HG02610 (cell line): ENCODE results near the gene UAP1L1.
A peak's percentile ranks its signal among the peaks of the same experiment; 100 is the strongest.
"Not testable (repeated sequence)": the region's sequence is repeated elsewhere in the genome, so short reads cannot be mapped to it uniquely, and the experiment has no call there.

ENCODE experiments used
- ATAC-seq: cut with Tn5 transposase; IDR thresholded peaks from one replicate; pipeline ENCODE4 v1.9.1; 2021; ENCODE audit warnings: mild to moderate bottlenecking, moderate library complexity; ENCODE audit not compliant: unreplicated experiment

Gene UAP1L1

DNA sequence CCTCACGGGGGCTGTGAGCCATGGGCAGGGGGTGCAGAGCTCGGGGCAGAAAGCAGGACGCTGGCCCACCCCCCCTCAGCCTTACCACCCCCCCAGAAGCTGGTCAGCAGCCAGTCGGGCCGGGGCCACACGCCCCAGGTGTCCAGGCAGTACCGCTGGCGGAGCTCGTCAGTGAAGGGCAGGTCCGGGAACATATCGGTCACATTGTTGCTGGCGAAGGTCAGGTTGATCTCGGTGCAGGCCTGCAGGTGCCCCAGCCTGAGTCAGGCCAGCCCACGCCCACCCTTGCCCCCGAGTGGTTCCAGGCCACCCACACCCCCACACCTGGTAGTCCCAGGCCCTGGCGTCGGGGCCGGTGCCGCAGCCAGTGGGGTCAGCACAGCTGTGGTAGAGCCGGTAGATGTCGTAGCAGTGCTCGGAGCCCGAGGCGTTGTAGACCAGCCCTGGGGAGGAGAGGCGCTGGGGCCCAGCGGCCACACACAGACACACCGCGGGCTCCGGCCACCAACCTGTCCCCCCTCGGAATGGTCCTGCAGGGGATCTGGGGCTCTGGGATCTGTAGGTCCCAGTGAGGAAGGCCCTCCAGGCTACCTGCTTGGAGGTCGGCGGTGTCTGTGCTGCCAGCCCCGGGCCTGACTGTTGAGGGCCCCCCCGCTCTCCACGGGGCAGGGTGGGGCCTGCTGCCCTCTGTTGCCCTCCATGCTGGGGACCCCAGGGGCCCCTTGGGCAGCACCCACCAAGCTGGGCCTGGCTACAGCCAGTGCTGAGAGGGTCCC lies 34.7 kb downstream of the UAP1L1 start:
- no peak for ATAC-seq

DNA sequence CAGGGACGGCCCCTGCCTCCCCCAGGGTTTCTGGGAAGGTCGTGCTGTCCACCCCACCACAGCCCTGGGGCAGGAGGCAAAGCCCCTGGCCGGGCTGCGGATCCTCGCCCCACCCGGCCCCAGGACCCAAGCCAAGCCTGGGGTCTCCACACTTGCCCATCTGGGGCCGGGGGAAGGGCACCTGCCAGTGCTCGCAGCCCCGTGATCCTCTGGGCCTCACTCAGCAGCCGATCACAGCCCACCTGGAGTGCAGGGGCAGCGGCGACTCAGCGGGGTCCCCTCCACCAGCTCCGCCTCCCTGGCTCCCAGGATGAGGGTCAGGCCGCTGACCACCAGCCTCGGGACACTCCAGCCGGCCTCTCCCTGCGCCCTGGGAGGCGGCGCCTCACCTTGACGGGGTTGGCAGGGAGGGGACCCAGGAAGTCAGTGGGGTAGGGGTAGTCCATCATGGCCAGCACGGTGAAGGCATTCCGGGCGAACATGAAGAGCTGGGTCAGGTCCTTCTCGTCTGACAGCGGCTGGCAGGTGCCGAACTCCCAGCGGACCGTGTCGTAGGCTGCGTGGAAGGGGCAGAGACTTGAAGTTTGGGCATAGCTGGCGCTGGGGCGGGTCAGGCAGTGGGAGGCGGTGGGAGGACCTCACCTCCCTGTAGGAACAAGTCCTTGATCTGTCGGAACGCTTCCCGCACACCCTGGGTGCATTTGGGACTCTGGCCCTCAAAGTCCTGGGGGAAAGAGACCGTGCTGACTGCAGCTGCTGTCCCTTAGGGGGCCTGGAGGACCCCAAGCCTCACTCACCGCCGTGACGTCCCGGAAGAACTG lies 35.5 kb downstream of the UAP1L1 start:
- ATAC-seq, result no peak

DNA sequence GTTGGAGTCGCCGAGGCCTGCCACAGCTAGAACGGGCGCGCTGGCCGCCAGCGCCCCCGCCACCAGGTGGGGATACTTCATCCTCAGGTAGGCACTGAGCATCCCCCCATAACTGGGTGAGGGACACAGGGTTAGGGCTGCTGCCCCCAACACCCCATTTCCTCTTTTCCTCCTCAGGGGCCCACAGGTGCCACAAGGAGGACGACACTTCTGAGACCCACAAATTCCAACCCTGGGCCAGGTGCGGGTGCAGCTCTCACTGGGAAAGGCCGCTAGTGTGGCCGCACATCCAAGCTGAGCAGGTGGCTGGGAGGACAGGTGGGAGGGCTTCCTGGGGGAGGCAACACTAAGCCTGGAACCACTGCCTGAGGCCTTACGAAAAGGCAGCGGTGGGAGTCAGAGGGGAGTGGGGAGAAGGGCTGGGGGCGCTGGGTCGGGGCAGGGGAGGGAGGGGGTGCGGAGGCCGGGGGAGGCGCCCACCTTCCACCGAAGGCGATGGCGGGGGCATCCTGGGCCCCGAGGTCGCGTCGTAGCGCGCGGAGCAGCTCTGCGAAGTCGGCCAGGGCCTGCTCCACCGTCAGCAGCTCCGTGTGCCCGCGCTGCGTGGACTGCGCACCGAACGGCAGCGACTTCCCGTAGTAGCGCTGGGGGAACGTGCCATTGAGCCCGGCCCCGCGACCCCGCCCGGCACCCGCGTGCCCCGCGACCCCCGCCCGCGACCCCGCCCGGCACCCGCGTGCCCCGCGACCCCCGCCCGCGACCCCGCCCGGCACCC lies 36.3 kb downstream of the UAP1L1 start:
- ATAC-seq, result no peak

DNA sequence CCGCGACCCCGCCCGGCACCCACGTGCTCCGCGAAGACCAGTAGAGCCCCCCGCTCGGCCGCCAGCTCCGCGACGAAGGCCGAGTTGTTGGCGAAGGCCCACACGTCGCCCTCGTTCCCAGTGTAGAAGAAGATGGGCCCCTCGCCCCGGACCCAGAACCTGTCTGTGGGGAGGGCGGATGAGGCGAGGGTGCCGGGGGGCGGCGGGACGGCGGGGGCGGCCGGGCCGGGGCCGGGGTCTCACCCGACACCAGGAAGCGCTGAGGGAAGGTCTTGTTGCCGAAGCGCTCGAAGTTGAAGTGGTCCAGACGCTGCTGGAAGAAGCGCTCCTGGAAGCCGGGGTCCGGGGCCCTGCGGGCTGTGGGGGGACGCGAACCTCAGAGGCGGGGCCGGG lies 36.9 kb downstream of the UAP1L1 start:
- ATAC-seq, result peak; percentile 16

DNA sequence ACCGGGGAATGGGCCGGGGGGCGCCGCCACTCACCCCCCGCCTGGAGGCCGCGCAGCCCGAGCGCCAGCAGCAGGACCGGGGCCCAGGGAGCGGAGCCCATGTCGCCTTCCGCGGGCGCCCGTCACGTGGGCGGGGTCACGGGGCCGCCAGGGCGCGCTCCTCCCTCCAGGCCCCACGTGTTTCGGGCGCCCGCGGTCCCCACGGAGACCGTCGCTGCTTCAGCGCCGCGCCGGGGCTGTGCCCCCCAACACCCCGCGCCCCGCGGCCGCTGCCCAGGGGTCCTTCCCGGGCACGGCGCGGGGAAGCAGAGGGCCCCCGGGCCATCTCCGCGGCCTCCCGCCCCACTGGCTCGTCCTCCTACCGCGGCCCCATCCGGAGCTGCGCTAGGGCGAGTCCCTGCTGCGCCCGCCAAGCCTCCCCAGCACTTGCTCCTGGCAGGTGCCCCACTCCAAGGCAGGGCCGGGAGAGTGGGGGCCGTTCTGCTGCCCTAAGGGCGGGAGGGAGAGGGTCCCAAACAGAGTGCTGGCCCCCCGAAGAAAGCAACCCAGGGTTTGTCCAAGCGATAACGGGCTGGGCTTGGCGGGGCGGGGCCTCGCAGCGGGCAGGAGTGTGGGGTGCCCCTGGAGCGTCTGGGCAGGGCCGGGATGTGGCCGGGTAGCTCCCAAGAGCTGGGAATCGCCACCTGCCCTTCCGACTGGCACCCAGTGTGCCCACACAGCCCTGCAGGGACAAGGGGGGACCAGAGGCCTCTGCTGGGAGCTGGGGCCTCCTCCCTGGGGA lies 37.5 kb downstream of the UAP1L1 start, which contains the start of gene DPP7:
Gene DPP7, minus strand, starts transcription at position 121 of the 781 bp plus-strand sequence. Its CDS starts 20 bp downstream, at position 101.
- peak; percentile 63 for ATAC-seq

DNA sequence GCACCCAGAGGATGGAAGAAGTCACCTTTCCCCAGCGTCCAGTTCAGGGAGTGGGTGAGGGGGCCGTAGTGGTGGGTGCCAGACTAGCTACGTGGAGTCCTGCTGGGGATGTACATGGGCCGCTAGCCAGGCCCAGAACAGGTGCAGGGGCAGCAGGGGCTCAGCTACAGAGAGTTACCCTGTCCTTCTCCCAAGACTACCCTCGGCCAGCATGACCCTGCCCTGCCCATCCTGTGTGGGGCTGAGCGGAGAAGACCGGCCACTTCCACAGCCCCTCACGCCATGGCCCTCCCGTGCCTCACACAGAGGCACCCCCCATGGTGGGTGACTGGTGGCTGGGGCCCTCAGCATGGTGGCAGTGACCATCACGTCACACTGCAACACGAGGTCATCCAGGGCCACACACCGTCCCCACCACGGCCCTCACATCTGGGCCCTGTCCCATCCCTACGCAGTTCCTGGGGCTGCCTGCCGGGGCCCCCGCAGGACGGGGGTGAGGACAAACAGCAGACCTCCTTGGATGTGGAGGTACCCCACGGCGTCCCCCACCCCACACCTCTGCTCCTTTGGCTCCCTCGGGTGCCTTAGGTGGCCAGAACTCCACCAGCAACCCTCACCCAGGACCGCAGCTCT lies 38.2 kb downstream of the UAP1L1 start:
- no peak for ATAC-seq

DNA sequence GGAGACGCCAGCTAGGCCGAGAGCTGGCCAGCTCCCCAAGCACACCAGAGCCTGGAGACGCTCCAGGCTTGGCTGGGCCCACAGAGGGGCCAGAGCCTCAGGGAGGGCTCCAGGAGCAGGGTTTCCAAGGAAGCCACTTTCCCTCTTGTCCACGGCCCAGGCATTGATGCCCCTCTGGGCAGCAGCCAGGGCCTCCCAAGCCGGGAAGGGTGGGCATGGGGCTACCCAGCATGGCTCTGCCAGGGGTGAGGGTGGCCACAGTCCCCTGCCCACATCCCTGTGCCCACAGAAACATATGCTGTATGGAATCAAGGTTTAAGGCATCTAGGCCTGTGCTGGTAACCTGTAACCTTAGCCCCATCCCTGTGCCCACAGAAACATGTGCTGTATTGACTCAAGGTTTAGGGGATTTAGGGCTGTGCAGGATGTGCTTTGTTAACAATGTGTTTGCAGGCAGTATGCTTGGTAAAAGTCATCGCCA lies 38.8 kb downstream of the UAP1L1 start:
- ATAC-seq, result no peak

DNA sequence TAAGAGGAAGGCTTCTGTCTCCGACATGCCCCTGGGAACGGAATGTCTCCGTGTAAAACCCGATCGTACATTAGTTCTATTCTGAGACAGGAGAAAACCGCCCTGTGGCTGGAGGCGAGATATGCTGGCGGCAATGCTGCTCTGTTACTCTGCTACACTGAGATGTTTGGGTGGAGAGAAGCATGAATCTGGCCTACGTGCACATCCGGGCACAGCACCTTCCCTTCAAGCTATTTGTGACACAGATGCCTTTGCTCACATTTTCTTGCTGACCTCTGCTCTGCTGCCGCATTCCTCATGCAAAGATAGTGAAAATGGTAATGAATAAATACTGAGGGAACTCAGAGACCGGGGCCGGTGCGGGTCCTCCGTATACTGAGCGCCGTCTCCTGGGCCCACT lies 39.4 kb downstream of the UAP1L1 start:
- ATAC-seq, result no peak

DNA sequence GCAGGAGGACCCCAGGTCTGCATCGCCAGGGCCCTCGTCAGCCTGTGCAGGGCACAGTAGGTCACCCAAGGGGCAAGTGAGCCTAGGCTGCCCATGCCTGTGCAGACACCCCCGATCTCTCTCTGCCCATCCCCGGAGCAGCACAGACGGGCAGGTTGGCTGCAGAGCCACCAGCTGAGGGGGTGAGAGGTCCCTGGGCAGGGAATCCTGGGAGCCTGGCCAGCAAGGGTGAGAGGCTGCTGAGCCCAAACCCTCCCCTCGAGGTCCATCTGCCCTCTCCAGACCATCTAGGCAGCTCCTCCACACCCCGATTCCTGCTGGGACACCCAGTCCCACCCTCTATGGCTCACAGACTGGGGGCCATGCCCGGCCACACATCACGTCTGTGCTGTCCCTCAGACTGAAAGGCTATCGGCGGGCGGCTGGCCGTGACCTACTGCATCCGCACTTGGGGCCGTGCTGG lies 40.0 kb downstream of the UAP1L1 start:
- ATAC-seq, result no peak

DNA sequence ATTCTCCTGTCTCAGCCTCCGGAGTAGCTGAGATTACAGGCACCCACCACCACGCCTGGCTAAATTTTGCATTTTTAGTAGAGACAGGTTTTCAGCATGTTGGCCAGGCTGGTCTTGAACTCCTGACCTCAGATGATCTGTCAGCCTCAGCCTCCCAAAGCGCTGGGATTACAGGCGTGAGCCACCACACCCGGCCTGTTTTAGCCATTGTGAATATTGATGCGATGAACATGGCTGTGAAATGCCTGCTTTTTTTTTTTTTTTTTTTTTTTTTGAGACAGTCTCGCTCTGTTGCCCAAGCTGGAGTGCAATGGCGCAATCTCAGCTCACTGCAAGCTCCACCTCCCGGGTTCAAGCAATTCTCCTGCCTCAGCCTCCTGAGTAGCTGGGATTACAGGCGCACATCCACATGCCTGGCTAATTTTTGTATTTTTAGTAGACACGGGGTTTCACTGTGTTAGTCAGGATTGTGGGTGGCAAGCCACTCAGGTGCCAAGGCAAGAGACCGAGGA lies 40.8 kb downstream of the UAP1L1 start:
- not testable (repeated sequence) for ATAC-seq

DNA sequence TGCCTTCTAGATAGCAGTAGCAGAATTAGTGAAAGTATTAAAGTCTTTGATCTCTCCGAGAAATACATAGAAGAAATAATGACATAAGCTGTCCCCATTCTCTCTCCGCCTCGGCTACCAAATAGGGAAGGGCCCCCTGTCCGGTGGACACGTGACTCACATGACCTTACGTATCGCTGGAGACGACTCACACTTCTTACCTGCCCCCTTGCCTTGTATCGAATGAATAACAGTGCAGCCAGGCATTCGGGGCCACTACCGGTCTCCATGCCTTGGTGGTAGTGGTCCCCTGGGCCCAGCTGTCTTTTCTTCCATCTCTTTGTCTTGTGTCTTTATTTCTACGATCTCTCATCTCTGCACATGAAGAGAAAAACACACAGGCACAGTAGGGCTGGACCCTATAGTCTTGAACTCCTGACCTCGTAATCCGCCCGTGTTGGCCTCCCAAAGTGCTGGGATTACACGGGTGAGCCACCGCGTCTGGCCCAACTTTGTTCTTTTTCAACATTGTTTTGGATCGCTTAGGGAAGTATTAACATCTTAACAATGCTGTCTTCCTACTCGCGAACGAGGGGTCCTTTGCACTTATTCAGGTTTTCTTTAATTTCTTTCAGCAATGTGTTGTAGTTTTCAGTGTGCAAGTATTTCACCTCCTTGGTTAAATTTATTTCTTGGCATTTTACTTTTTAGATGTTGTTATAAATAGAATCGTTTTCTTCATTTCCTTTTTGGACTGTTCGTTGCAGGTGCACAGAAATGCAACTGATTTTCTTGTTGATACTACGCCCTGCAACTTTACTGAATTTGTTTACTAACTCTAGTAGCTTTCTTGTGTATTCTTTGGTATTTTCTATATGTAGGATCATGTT lies 44.8 kb downstream of the UAP1L1 start:
- ATAC-seq, result not testable (repeated sequence)

DNA sequence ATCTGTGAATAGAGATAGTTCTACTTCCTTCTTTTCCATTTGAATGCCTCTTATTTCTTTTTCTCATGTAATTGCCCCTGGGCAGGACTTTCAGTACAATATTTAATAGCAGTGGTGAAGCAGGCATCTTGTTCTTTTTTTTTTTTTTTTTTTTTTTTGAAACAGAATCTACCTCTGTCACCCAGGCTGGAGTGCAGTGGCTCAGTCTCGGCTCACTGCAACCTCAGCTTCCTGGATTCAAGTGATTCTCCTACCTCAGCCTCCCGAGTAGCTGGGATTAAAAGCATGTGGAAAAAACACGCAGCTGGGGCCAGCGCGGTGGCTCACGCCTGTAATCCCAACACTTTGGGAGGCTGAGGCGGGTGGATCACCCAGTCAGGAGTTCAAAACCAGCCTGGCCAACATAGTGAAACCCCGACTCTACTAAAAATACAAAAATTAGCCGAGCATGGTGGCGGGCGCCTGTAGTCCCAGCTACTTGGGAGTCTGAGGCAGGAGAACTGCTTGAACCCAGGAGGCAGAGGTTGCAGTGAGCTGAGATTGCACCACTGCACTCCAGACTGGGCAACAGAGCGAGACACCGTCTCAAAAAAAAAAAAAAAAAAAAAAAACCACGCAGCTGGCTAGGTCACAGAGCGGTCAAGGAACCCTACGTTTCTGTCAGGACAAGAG lies 45.6 kb downstream of the UAP1L1 start:
- ATAC-seq, result not testable (repeated sequence)

DNA sequence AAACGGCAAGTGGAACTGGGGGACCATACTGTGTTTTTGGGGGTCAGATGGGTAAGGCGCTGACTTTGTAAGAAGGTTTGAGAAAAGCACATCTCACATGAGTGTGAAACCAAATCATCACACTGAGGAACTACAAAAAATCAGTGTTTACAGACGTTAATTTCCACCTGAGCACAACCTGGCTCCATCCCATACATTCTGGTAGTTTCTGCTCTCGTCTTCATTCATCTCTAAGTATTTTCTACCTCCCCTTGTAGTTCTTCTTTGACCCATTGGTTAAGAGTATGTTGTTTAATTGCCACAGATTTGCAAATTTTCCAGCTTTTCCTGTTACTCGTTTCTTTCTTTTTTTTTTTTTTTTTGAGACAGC lies 46.1 kb downstream of the UAP1L1 start:
- peak; percentile 47 for ATAC-seq

DNA sequence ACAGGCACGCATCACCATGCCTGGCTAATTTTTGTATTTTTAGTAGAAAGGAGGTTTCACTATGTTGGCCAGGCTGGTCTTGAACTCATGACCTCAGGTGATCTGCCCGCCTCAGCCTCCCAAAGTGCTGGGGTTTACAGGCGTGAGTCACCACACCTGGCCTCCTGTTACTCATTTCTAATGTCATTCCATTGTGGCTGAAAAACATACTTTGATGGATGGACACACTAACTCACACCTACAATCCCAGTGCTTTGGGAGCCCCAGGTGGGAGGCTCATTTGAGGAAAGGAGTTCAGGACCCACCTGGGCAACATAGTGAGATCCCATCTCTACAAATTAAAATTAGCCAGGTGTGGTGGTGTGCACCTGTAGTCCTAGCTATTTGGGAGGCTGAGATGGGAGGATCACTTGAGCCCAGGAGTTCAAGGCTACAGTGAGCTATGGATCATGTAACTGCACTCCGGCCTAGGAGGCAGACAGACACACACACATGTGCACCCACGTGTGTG lies 46.7 kb downstream of the UAP1L1 start:
- not testable (repeated sequence) for ATAC-seq

DNA sequence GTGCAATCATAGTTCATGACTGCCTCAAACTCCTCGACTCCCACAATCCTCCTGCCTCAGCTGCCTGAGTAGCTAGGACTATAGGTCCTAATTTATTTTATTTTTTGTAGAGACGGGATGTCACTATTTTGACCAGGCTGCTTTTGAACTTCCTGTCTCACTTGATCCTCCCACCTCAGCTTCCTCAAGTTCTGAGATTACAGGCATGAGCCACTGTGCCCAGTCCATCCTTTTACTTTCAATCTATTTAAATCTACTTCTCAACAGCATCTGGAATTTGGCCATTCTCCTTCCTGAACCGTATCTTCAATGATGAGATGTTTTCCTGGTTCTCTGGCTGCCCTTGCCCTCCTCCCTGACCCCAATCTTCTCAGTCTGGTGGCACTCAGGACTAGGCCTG lies 49.5 kb downstream of the UAP1L1 start:
- no peak for ATAC-seq

DNA sequence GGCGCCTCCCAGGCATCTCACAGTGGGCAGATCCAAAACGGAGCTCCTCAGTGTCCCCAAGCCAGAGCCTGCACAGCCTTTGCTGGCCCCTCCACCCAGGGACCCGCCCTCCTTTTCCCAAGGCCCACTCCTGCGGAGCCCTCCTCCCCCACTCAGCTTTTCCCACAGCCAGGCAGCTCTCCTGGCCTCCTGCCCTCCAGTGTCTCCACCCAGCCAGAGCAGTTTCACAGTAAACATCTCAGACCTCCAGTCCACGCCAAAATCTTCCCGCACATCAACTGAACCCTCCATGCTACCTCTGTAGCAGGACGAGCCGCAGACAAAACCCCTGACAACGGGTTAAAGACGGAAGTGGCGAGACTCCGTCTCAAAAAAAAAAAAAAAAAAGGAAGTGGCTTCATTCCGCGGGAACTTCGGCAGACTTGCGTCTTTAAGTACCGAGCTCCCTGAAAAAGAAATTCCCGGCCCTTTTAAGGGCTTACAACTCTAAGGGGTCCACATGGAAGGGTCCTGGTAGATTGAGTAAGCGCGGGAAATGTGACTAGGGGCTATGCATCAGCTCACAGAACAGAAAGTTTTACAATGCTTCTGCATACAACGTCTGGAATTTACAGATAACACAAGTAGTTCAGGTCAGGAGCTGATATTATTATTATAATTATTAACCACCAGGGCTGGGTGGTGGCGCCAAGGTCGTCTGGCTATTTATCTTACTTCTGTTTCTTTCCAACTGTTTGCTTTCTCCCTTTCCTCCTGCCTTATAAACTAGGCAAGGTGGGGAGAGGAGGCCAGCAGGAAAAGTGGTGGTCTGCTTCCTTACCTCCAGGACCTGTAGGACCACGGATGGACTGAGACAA lies 50.2 kb downstream of the UAP1L1 start:
- ATAC-seq, result no peak
